Fibroblast of villous mesenchyme (primary cell): ENCODE measurements around the gene CREG2. TPM values are rescaled to one million over a fixed set of nuclear protein-coding genes. Genes with fewer than 3 reads are reported as not detected.
"Not testable (repeated sequence)": the region's sequence is repeated elsewhere in the genome, so short reads cannot be mapped to it uniquely, and the experiment has no call there.

Source experiments
- DNase-seq: peaks from one replicate; pipeline ENCODE4 v3.0.0-alpha.2; 2010; ENCODE audit warnings: low read depth
- H3K4me3 ChIP-seq: 2 replicates; pipeline ENCODE4 v1.5.1; 2011; ENCODE audit warnings: low read depth, mild to moderate bottlenecking, low read length
- total RNA-seq: library from RNA; depleted of rRNA; stranded (reverse); fragments of >200 nt; gene quantifications from 2 replicates; pipeline ENCODE4 v1.2.3, GENCODE V29; 2012
- TF ChIP-seq, protein P1 (sequence below): IDR thresholded peaks from 2 replicates; pipeline ENCODE4 v1.5.1; 2012; ENCODE audit warnings: low read depth, mild to moderate bottlenecking, low read length; ENCODE audit not compliant: insufficient read depth

CREG2 gene
- total RNA-seq, 1 donor, result not detected

DNA sequence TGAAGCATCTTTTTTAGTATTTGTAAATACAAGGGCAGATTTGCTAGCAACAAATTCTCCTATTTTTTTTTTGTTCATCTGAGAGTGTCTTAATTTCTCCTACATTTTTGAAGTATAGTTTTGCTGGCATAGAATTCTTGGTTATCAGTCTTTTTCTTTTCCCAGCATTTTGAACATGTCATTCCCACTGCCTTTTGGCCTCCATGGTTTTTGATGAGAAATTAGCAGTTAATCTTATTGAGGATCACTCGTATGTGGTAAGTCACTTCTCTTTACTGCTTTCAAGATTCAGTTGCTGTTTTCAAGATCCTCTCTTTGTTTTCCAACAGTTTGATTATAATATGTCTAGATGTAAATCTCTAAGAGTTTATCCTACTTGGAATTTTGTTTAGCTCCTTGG, 61.9 kb downstream of the CREG2 start:
- DNase-seq, result no peak
- no peak overlapping the region for H3K4me3 ChIP-seq
- TF ChIP-seq, protein P1, sequence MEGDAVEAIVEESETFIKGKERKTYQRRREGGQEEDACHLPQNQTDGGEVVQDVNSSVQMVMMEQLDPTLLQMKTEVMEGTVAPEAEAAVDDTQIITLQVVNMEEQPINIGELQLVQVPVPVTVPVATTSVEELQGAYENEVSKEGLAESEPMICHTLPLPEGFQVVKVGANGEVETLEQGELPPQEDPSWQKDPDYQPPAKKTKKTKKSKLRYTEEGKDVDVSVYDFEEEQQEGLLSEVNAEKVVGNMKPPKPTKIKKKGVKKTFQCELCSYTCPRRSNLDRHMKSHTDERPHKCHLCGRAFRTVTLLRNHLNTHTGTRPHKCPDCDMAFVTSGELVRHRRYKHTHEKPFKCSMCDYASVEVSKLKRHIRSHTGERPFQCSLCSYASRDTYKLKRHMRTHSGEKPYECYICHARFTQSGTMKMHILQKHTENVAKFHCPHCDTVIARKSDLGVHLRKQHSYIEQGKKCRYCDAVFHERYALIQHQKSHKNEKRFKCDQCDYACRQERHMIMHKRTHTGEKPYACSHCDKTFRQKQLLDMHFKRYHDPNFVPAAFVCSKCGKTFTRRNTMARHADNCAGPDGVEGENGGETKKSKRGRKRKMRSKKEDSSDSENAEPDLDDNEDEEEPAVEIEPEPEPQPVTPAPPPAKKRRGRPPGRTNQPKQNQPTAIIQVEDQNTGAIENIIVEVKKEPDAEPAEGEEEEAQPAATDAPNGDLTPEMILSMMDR, result no peak

DNA sequence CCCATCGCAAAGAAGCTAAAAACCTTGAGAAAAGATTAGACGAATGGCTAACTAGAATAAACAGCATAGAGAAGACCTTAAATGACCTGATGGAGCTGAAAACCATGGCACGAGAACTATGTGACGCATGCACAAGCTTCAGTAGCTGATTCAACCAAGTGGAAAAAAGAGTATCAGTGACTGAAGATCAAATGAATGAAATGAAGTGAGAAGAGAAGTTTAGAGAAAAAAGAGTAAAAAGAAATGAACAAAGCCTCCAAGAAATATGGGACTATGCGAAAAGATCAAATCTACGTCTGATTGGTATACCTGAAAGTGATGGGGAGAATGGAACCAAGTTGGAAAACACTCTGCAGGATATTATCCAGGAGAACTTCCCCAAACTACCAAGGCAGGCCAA, 70.7 kb downstream of the CREG2 start:
- not testable (repeated sequence) for H3K4me3 ChIP-seq, DNase-seq

DNA sequence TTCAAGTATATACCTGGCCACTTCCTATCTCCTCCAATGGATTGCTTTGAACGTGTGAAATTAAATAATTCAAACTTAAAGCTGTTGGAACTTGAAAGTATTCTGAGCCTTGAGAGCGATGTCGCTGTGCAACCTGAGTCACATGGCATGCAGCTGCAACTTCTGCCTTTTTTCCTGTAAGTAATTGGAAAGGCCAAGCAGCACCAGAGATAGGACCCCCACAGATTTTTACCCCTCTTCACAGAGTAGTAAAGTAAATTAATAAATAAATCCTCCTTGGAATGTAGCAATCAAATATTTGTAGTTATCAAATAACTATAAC, 75.6 kb downstream of the CREG2 start:
- DNase-seq, result no peak

DNA sequence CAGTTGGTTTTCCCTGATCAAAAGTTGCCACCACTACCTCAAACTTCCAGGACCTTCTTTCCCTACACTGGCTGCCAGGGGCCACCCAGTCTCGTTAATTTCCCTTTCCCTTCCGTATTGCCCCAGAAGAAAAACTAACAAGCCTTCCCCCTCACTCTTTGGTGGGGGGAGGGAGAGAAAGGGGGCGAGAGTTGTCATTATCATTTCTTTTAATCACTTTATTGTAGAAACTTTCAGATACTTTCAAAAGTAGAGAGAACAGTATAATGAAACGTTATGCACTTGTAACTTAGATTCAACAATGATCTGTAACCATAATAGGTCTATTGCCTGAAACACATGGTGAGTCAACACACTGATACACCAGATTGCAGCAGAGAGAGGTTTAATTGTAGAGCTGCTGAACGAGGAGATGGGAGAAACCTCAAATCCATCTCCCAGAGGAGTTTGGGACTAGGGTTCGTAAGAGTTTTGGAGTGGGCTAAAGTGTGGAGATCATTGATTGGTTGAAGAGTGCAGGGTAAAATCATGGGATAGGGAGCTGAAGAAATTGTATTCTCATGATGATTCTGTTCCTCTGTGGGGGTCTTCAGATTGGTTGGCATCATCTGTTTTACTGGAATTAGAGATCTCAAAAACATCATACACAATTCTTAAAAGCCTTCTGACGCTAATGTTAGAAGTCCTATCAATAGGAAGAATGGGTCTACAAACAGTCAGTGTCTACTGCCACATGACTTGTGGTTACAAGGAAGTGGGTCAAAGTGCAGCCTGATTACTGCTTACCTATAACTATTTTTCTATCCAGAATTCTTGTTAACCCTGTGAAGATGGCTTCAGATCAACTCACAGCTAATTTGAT, 76.2 kb downstream of the CREG2 start:
- no peak overlapping the region for H3K4me3 ChIP-seq
- TF ChIP-seq, protein P1, result no peak
- DNase-seq, result no peak

More for the DNA sequence above, 75.6 kb downstream of the CREG2 start:
- H3K4me3 ChIP-seq, result no peak overlapping the region
- TF ChIP-seq, protein P1, result no peak

DNA sequence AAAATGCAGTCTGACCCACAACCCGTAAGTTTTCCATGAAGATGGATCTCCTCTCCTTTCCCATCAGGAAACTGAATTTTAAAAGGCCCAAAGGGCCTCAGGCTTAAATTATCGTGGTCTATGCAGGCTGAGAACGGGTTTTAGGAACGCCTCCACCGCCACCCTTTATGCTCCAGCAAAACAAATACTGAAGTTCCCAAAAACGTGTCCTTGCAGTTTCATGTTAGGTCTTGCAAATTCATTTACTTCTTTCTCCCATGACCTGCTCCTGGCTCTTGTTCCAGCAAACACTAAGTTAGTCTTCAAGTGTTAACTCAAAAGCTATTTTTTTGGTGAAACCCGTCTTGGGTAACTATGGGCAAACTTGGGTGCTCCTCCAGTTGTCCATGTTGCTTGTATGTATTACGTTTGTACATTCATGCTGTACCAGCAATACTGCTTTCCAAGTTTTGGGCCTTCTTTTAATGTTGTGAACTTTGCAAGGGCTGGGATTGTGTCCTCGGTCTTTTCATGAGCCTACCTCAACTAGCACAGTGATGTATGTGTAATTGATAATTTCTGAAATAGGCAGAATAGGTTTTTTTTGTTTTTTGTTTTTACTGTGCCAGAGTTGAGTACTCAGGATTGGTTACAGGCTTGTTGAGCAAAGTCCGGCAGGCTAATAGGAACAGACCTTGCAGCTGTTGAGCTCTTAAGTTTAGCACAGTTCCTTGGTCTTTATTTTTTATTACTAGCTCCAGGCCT, 77.0 kb downstream of the CREG2 start:
- H3K4me3 ChIP-seq, result no peak overlapping the region
- DNase-seq, result no peak
- TF ChIP-seq, protein P1, result no peak

DNA sequence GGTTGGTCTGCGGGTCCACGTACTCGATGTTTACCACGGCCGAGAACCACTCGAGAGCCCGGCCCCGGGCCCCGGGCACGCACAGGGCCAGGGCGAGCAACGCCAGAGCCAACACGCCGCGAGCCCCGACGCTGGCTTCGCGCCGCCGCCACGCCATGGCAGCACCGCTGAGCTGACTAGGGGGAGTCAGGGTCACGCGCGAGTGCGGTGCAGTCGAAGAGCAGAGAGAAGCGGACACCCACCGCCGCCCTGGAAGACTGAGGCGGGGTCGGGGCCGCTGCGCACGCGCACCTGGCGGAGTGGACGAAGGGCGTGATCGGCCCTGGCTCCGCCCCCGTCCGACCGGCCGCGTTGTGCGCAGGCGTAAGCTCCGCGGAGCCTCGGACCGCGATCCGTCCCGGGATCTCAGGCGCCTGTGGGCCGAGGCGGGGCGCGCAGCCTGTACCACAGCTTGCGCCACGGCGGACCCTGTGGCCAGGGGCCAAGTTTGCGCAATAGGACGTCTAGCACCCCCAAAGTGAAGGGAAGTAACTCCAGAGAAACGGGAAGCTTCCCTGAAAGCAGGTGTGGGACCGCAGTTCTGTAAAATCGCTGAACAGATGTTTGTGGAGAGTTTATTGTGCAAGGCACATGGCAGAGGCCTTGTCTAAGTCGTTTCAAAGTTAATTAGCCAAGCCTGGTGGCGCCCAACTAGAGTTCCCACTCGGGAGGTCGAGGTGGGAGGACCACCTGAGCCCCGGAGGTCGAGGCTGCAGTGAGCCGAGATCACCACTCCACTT, 78.7 kb downstream of the CREG2 start, which contains the start of gene RNF149:
TSS of gene RNF149 (minus strand) at position 270 of the 779 bp plus-strand sequence. CDS start at position 157, 113 bp downstream.
- H3K4me3 ChIP-seq, result peak within 1 kb of the TSS; percentile 85
- DNase-seq, result peak; percentile 95
- TF ChIP-seq, protein P1, result no peak
